ENCODE data around the gene NEGR1. TPM values are rescaled to one million over a fixed set of nuclear protein-coding genes. Genes with fewer than 3 reads are reported as not detected.

The NEGR1 gene
- total RNA-seq, 1 experiment from 2014 or later, result 19.2 TPM

DNA sequence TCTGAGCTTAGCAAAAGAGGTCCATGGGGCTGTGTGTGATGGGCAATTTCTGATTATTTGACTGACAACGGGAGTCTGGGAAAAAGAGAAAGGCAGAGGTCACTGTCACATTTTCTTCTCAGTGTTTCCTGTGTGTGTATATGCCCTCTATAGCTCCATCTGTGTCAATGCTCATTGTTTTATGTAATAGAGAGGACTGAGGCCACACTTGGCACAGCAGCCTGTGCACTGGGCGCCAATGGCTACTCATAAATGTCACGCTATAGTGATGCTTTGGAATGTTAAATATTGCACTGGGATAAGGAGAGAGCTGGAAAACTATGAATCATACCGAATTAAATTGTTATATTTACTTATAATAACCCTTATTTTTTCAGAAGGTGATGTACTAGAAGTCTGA lies 365.4 kb downstream of the NEGR1 start:
- no peak overlapping the region for H3K27ac Mint-ChIP-seq (ENCODE audit: unreplicated experiment)
- no peaks in the 10 kb centered on the region for H3K36me3 Mint-ChIP-seq (ENCODE audit: insufficient read depth, unreplicated experiment)
- H3K4me3 Mint-ChIP-seq (ENCODE audit: low read depth, unreplicated experiment), result no peak overlapping the region
- peaks cover 8% of the 10 kb centered on the region for H3K4me1 Mint-ChIP-seq (ENCODE audit: low read depth, unreplicated experiment)
- no peaks in the 10 kb centered on the region for H3K9me3 Mint-ChIP-seq (ENCODE audit: low read depth, unreplicated experiment)
- CTCF ChIA-PET, result no interaction called here
- intact Hi-C loops (cut with micrococcal nuclease; ENCODE audit: unreplicated experiment), result no loop called here
- DNase-seq, result no peak
- no TSS peak for BruUV-seq (replicated peaks)
- no peaks in the 10 kb centered on the region for H3K27me3 Mint-ChIP-seq (ENCODE audit: unreplicated experiment)
- TF ChIP-seq, protein P1, sequence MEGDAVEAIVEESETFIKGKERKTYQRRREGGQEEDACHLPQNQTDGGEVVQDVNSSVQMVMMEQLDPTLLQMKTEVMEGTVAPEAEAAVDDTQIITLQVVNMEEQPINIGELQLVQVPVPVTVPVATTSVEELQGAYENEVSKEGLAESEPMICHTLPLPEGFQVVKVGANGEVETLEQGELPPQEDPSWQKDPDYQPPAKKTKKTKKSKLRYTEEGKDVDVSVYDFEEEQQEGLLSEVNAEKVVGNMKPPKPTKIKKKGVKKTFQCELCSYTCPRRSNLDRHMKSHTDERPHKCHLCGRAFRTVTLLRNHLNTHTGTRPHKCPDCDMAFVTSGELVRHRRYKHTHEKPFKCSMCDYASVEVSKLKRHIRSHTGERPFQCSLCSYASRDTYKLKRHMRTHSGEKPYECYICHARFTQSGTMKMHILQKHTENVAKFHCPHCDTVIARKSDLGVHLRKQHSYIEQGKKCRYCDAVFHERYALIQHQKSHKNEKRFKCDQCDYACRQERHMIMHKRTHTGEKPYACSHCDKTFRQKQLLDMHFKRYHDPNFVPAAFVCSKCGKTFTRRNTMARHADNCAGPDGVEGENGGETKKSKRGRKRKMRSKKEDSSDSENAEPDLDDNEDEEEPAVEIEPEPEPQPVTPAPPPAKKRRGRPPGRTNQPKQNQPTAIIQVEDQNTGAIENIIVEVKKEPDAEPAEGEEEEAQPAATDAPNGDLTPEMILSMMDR (IDR thresholded peaks at IDR 0.05; ENCODE audit: unreplicated experiment), result no peak

DNA sequence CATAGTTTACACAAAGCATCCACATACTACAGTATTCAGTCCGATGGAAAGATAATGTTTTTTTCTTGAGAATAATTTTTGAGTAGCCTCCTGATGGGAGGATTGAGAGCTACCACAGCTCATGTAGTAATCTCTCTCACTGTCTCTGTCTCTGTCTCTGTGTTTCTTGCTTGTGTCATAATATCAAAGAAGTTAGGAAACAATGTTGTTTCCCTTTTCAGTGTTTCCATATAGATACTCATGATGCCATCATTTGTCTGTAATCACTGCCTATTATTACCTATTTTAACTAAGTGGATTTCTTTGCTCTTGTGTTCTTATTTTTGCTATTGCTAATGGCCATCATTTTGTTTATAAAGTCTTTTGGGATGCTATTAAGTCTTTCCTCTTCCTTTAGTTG lies 367.7 kb downstream of the NEGR1 start:
- BruUV-seq (replicated peaks), result no TSS peak
- CTCF ChIA-PET, result no interaction called here
- no peak for DNase-seq
- Mint-ChIP-seq H3K4me1 (ENCODE audit: low read depth, unreplicated experiment) (peaks cover 8% of the 10 kb centered on the region), H3K27ac (ENCODE audit: unreplicated experiment) (no peak overlapping the region), H3K4me3 (ENCODE audit: low read depth, unreplicated experiment) (no peak overlapping the region), H3K36me3 (ENCODE audit: insufficient read depth, unreplicated experiment) (no peaks in the 10 kb centered on the region), H3K27me3 (ENCODE audit: unreplicated experiment) (no peaks in the 10 kb centered on the region), H3K9me3 (ENCODE audit: low read depth, unreplicated experiment) (no peaks in the 10 kb centered on the region)
- intact Hi-C loops (cut with micrococcal nuclease; ENCODE audit: unreplicated experiment), result no loop called here
- TF ChIP-seq, protein P1 (IDR thresholded peaks at IDR 0.05; ENCODE audit: unreplicated experiment), result no peak

DNA sequence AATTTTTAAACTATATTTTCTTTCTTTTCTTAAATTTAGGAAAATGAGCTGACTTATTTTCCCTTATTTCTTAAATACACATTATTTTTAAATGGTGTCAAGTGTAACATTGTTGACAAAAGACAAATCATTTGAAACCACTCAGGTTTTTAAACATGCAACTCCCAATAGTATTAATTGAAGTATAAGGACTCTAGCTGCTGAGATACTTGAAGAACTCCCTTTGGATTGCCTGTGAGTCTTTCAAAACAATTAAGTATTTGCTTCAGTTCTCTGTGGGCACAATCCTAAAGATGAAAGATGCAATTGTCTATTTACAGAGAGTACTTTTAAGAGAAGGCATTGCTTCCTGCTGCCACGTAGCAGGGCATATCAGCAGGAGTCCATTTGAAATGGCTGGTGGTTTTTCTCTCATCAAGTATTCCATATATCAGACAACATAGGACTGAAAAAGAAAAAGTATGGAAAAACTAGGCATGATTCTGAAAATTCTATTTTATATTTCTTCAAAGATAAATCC lies 373.4 kb downstream of the NEGR1 start:
- no TSS peak for BruUV-seq (replicated peaks)
- no peaks in the 10 kb centered on the region for H3K36me3 Mint-ChIP-seq (ENCODE audit: insufficient read depth, unreplicated experiment)
- CTCF ChIA-PET, result no interaction called here
- H3K4me1 Mint-ChIP-seq (ENCODE audit: low read depth, unreplicated experiment), result no peaks in the 10 kb centered on the region
- H3K4me3 Mint-ChIP-seq (ENCODE audit: low read depth, unreplicated experiment), result no peak overlapping the region
- no peaks in the 10 kb centered on the region for H3K9me3 Mint-ChIP-seq (ENCODE audit: low read depth, unreplicated experiment)
- no peak overlapping the region for H3K27ac Mint-ChIP-seq (ENCODE audit: unreplicated experiment)
- intact Hi-C loops (cut with micrococcal nuclease; ENCODE audit: unreplicated experiment), result no loop called here
- H3K27me3 Mint-ChIP-seq (ENCODE audit: unreplicated experiment), result no peaks in the 10 kb centered on the region
- DNase-seq, result no peak
- TF ChIP-seq, protein P1 (IDR thresholded peaks at IDR 0.05; ENCODE audit: unreplicated experiment), result no peak

DNA sequence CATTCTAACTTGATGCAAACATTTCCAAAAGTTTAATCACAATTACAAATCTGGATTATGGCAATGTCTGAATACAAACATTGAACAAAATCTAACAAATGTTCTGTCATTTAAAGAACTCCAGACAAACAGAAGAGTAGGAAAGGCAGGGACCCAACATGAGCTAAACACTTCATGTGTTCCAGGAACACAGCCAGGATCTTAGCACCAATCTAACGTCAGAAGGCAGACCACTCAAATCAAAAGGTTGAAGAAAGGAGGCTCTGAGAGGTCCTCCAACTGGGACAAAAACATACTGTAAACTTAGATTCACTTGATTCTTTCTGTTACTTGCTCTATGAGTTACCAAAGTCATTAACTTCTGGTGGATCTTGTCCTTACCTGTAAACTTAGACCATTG lies 374.0 kb downstream of the NEGR1 start:
- Mint-ChIP-seq H3K36me3 (ENCODE audit: insufficient read depth, unreplicated experiment) (no peaks in the 10 kb centered on the region), H3K4me1 (ENCODE audit: low read depth, unreplicated experiment) (no peaks in the 10 kb centered on the region), H3K9me3 (ENCODE audit: low read depth, unreplicated experiment) (no peaks in the 10 kb centered on the region), H3K27me3 (ENCODE audit: unreplicated experiment) (no peaks in the 10 kb centered on the region), H3K27ac (ENCODE audit: unreplicated experiment) (no peak overlapping the region), H3K4me3 (ENCODE audit: low read depth, unreplicated experiment) (no peak overlapping the region)
- TF ChIP-seq, protein P1 (IDR thresholded peaks at IDR 0.05; ENCODE audit: unreplicated experiment), result no peak
- CTCF ChIA-PET, result no interaction called here
- BruUV-seq (replicated peaks), result no TSS peak
- no peak for DNase-seq
- intact Hi-C loops (cut with micrococcal nuclease; ENCODE audit: unreplicated experiment), result no loop called here

All from Calu3 (cell line).